Fibroblast of peridontal ligament (primary cell): ENCODE measurements around the gene ZNG1F.
"Not testable (repeated sequence)": the region's sequence is repeated elsewhere in the genome, so short reads cannot be mapped to it uniquely, and the experiment has no call there.

Source experiments
- DNase-seq: peaks from one replicate; pipeline ENCODE4 v3.0.0-alpha.2; 2010; ENCODE audit errors: extremely low read depth

ZNG1F gene

DNA sequence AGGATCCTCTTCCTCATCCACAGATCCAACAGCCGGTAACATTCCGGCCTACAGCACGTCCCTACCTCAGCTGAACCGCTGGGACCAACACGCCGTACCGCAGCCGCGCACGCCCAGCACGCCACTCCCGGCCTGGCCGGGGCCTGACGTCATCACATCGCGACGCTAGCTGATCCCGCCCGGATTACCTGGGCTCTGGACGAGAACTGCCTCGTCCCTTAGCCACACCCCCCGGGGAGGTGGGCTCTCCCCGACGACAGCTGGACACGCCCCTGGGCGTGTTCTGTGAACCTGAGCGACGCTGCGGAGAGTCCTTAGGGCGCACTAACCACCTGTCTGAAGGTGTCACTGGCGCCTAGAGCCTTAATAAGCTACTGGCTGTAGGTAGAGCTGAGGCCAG is at the start of gene ZNG1F:
Gene ZNG1F (minus strand): TSS at position 101 of the 400 bp plus-strand sequence. CDS start 59 bp downstream, at position 42.
- DNase-seq: not testable (repeated sequence)

DNA sequence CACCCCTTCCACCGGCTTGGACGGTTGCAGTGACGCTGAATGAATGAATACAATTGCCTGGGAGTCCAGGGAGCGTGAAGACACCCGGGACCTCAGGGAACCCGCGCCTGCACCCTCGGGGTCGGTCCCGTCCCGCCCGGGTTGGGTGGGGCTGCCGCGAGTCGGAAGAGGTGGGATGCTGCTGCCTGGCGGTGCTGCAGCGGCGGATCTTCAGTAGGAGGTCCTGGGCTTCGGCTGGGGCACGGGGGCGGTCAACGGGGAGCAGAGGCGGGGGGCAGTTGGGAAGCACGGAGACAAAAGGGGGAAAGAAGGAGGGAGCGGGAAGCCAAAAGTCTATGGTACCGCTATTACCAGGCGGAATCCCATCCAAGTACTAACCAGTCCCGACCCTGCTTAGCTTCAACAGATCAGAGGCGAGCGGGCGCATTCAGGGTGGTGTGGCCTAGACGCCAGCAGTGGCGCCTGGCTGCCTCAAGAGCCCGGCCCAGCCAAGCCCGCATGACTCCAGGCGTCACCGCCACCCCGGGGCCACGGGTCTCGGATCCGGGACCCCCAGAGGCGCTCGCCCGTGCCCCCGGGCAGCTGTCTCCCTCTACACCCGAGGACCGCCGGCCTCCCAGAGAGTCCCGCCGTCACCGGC is 48.1 kb upstream of the ZNG1F start:
- DNase-seq: not testable (repeated sequence)

DNA sequence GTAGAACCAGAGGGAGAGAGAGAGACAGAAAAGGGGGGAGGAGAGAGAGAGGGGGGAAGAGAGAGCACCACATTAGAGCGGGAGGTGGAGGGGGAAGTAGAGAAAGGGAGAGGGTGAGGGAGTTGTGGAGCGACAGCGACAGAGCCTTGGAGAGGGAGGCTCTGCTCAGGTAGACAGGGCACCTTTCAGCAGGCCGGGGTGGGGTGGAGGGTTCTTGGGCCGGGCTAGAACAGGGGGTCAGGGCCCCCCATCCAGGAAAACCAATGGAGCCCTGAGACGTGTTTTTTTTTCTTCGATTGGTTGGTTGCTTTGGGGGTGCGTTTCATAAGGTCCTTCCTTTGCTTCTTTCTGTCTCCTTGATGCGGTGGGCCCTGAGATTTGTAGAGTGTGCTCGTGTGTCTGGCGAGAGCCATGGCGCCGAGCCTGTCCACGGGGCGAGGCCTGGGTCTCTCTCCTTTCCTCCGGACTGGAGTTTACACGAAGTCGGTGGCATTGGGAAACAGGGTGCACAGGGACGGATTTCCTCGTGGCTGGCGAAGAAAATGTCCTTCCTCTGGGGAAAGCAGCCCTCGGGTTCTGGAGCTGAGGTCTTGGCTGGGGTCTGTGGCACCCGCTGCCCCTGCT is 47.5 kb upstream of the ZNG1F start:
- DNase-seq: not testable (repeated sequence)

DNA sequence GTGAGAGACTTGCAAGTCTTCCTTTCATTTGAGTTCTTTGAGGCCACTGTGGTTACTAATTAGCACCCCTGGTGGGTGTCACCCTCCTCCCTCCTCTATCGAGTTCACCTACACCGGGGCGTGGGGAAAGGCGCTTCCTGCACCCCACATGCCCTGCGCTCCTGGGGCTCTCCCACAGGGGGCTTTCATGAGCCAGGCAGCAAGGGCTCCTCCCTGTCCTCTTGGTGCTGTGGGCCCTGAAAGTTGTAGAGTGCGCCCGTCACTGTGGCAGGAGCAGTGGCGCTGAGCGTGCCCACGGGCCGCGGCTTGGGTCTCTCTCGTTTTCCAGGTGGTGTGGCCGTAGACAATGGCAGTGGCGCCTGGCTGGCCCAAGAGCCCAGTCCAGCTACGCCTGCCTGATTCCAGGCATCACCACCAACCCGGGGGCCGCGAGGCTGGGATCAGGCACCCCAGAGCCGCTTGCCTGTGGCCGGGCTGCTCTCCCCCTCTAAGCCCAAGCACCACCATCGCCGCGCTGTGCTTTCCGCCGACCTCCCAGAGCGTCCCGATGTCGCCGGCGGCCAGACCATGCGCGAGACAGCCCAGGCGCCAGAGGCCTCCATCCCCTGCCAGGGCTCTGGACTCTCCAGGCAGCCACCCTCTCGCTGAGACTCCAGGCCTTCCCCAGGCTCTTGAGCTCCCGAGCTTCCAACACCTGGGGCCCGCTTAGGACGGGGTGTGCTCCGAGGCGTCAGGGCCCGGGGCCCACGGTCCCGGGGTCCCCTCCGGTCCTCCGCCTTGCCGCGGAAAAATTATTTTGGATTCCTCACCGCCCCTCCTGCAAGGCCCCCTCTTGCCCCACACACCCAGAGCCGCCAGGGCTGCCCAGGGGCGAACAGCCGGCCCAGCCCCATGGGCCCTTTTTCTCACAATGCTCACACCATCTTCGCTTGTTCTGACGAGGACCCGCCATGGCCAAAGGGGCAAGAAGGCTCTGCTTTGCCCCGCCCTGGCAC is 46.0 kb upstream of the ZNG1F start:
- not testable (repeated sequence) for DNase-seq

DNA sequence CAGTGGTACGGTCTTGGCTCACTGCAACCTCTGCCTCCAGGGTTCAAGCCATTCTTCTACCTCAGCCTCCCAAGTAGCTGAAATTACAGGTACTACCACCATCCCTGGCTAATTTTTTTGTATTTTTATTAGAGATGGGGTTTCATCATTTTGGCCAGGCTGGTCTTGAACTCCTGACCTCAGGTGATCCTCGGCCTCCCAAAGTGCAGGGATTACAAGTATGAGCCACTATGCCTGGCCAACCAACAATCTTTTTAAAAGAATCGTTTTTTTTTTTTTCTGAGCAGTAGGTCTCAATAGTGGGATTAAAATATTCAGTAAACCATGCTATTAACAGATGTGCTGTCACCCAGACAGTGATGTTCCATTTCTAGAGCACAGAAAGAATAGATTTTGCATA is 45.1 kb upstream of the ZNG1F start:
- not testable (repeated sequence) for DNase-seq

DNA sequence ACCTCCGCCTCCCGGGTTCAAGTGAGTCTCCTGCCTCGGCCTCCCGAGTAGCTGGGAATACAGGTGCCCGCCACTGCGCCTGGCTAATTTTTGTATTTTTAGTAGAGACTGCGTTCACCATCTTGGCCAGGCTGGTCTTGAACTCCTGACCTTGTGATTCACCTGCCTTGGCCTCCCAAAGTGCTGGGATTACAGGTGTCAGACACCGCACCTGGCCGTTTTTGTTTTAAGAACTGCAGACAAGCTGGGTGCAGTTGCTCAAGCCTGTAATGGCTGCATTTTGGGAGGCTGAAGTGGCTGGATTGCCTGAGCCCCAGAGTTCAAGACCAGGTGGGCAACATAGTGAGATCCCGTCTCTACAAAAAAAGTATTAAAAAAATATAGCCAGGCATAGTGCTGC is 43.2 kb upstream of the ZNG1F start:
- DNase-seq: not testable (repeated sequence)

DNA sequence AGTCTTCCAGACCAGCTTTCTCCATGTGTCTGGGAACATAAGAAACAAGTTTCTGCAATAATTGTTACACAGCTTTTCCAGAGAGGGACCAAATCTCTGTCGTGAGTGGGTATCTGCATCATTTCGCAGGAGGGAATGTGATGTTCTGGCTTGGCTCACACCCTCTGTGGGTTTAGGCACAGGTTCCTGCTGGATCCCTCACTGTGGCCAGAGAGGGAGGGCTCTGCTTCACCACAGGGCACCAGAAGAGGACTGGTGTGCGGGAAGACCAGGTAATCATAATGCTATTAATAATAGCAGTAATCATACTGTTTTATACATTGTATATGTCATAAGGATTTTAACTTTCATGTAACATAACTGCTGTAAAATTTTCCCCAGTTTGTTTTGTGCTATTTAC is 41.3 kb upstream of the ZNG1F start:
- DNase-seq: not testable (repeated sequence)

DNA sequence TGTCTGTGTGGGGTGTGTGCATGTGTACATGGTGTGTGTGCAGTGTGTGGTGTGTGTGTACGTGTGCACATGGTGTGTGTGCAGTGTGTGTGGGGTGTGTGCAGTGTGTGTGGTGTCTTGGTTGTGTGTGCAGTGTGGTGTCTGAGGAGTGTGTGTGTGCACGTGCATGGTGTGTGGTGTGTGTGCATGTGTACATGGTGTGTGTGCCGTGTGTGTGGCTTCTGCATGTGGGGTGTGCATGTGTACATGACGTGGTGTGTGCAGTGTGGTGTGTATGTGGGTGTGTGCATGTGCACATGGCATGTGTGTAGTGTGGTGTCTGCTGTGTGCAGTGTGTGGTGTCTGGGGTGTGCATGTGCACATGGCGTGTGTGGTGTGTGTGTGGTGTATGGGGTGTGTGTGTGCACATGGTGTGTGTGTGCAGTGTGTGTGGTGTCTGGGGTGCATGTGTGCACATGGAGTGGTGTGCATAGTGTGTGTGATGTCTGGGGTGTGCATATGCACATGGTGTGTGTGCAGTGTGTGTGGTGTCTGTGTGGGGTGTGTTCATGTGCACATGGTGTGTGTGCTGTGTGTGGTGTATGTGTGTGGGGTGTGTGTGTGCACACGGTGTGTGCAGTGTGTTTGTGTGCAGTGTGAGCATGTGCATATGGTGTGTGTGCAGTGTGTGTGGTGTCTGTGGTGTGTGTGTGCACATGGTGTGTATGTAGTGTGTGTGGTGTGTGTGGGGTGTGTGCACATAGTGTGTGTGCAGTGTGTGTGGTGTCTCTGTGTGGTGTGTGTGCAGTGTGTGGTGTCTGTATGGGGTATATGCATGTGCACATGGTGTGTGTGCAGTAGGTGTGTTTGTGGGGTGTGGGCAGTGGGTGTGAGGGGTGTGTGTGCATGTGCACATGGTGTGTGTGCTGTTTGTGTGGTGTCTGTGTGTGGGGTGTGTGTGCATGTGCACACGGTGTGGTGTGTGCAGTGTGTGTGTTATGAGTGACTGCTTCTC is 40.6 kb upstream of the ZNG1F start:
- no peak for DNase-seq

DNA sequence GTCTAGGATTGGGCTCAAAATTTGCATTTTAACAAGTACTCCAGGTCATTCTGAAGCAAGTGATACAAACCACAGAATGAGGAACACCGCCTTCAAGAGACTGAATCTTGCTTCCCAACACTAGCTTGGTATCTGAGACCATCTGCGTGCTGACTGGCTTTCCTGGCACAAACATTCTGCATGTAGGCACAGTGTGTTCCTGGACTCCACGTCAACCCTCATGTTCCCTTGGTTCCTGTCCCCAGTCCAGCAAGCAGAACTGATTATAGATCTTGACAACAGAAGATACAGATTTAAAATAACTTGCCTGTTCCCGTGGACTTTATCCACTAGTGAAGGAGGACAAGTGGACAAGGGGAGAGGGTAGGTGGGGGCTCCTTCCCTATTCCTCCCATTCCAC is 30.7 kb upstream of the ZNG1F start:
- not testable (repeated sequence) for DNase-seq

DNA sequence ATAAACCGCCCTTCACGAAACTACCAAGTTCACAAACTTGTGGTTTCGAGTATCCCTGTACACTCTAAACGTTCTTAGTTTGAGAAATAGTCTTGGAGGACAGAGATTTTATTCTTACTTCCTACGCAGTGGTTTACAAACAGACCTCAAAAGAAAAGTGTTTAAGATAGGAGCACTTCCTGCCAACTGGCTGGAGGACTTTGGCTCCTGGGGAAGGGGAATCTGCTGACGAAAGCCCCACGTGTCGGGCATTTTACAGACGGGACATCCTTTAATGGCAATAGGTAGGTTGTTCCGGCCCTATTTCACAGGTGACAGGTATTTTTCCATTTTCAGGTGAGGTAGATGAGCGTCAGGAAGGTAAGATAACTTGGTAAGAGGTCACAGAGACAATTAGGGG is 678 bp downstream of the ZNG1F start:
- DNase-seq: not testable (repeated sequence)

DNA sequence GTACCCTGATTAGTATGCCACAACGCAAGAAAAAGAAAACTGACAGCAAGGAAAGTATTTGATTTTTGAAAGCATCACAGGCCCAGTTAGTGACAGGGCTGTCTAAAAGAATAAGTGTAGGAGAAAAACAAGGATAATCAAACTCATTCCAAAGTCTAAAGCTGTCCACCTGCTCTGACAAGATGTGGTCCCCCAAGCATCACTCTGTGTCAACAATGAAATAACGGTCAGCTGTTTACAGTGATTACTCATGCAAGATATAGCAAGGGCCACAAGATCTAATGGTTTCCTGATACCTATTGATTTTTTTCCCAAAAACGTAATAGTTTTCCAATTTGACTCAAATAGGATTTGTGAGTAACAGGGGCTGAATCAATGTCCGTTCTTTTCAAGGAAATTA is 14.1 kb downstream of the ZNG1F start:
- DNase-seq: not testable (repeated sequence)

DNA sequence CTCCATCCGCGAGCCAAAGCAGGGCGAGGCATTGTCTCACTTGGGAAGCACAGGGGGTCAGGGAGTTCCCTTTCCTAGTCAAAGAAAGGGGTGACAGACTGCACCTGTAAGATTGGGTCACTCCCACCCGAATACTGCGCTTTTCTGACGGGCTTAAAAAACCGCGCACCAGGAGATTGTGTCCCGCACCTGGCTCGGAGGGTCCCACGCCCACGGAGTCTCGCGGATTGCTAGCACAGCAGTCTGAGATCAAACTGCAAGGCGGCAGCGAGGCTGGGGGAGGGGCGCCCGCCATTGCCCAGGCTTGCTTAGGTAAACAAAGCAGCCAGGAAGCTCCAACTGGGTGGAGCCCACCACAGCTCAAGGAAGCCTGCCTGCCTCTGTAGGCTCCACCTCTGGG is 39.0 kb downstream of the ZNG1F start:
- not testable (repeated sequence) for DNase-seq

DNA sequence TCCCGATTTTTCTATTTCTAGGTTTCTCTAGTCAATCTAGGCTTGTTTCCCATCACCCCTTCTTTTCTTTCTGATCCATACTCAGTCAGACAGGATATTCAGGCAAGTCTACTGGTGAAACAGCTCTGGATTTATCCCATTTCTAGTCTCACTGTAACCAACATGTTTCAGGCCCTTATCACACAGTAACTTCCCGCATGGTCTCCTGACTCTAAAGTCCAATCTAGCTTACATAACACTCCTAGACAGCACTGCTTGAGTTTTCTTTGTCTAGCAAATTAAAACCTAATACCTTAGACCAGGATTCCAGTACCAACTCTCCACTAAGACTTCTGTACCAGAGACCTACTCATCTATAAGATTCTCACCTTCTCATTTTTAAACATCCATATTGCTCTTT is 47.2 kb downstream of the ZNG1F start:
- DNase-seq: not testable (repeated sequence)

DNA sequence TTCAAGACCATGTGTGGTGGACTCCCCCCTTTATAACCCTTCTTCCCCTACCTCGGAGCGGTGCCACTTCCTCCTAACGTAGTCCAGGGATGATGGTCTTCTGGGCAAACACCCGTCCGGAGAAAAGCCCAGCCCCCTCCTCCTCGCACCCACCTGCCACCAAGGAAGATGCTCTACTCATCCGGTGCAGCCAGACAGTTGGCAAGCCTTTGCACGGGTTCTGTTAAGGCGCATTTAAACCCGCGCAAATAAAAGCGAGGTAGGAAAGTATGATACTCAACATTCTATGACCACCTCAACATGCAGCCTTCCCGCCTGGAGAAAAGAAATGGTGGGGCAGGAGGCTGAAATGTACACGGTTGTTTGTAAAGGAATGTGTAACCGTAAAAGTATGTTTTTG is 60.5 kb downstream of the ZNG1F start, which contains the start of gene FOXD4L6:
Gene FOXD4L6 (minus strand): TSS at position 101 of the 400 bp plus-strand sequence. CDS start 298 bp downstream, outside the sequence.
- not testable (repeated sequence) for DNase-seq

DNA sequence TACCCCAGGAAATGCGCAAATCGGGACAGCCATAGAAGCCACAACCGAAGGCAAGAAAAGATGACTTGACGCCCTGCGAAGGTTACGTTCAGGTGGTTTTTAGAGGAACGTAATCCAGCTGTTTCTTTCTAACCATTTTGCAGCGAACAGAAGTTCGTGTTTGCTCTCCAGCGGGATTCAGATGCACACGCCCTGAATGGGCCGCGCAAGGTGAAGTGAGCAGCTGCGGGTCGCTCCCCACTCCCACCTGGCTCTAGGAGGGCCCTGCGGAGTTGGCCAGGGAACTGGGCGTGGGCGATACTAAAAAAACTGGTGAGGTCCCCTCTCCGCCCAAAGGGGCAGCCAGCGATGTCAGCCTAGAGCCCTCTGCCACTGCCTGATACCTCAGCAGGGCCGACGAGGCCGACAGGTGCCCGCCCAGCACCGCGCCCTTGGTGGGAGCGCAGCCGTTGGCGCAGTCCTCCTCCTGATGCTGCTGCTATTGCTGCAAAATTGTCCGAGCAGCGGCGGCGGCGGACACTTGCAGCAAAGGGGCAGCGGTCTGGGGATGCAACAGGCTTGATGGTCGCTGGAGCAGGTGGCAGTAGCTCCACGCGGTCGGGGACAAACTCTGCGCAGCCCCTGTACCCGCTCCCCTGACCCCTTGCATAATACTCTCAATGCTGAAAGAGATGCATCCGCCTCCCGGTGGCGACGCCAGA is 62.2 kb downstream of the ZNG1F start:
- DNase-seq: not testable (repeated sequence)

DNA sequence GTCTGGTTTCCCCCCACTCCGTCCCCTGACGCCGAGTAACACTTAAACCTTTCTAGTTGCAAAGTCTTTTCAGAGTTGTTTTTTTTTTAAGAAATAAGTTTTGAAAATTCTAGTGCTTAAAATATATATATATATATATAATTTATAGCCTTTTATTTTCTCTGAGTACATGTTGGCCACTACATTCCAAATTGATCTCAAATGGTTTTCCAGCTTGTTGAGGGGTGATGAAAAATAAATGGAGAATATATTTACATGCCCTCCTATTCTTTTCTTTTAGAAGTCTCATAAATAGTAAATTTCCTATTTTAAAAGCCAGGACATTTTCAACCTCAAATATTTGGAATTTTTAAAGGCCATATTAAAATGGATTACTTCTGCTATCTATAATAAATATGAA is 63.2 kb downstream of the ZNG1F start:
- DNase-seq: not testable (repeated sequence)

DNA sequence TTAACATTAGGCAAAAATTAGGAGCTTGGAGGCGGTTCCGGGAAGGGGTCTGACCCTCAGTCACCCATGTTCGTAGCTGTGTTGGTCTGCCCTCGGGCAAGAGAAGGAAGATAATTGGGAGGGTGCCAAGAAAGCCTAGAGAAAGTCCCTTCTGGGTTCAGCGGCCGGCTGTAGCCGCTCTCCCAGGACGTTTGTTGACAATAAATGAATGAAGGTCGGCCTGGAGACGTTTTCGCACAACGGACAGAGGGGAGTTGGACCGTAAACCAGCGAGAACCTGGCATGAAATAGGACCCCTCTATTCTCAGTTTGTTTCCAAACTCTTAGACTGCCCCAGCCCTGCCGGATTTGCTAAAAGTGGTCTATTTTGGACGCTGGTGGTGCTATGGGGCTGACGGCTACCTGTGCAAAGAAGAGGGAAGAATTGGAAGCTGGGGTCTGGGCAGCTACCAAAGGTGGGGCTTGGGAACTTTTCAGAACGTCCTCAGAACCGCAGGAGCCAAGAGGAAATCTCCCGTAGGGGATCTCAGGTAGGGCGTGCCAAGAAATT is 63.9 kb downstream of the ZNG1F start:
- not testable (repeated sequence) for DNase-seq

DNA sequence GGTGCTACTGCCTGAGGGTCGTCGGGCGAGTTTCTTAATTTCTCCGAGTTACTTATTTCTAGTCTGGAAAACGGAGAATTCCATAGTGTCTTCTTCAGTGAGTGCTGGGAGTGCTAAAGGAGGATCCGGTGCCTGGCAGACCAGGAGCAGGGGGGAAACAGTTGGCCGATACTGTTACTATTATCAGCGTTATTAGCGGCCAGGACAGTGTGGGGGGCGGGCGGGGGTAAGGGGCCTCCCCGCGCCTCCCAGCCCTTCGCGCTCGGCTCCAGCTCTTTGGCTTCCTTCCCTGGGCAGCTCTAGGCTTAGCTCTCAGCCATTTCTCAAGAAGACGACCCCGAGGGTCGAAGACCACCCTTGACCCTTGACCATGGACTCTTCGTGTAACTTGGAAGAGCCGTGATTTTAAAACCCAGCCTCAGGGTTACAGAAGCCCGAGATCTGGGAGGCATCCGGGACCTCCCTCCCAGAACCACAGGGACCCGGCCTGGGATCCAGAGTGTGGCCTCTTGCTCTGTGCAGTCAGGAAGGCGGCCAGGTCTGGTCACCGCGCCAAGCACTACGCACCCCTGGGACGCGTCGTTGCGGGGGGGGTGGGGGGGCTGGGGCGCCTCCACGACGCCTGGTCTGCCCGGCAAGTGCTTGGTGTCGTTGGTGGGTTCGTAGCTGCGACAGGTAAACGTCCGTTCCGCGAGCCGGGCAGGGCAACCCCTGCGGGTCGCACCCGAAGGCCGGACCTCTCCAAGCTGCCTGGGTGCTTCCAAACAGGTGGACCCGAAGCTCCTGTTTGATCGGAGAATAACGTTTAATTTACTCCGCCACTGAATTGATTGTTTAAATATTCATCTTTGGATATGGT is 64.6 kb downstream of the ZNG1F start:
- not testable (repeated sequence) for DNase-seq

DNA sequence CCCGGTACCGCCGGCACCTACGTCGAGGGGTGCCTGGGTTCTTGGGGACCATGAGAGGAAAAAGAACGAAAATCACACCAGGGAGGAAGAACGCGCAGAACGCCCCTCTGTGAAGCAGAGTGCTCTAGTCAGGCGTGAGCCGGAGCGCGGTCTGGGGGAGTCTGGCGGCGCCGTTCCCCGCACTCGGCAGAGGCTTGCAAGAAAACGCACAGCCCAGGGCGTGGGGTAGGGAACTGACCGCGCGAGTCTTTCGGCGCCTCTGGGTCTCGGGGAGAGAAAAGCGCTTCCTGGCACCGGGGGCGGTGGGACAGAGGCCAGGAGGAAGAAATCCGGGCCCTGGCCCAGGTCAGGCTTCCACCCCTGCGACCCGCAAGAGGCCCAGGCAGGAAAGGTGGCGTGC is 65.3 kb downstream of the ZNG1F start:
- DNase-seq: not testable (repeated sequence)
